Measurements from ENCODE around the gene ASCC3.
A peak's percentile ranks its signal among the peaks of the same experiment; 100 is the strongest.

ASCC3 gene

GRCh38 chr6:100880853-100881706 is at the start of gene ASCC3:
TSS of gene ASCC3 (minus strand) at chr6:100881329. CDS start at chr6:100867997, 13,332 bp downstream.
- Mint-ChIP-seq H3K36me3 (ENCODE audit: low read depth) (peaks cover 11% of the 10 kb centered on the region), H3K27ac (peak within 1 kb of the TSS; percentile 100), H3K4me1 (ENCODE audit: low read depth) (peaks cover 40% of the 10 kb centered on the region), H3K9me3 (no peaks in the 10 kb centered on the region), H3K4me3 (peak within 1 kb of the TSS; percentile 100), H3K27me3 (ENCODE audit: low read depth) (peaks cover 3% of the 10 kb centered on the region)
- DNase-seq (ENCODE audit: low spot score), result peak; percentile 95

GRCh38 chr6:100925749-100926148 is 44.6 kb upstream of the ASCC3 start:
- Mint-ChIP-seq H3K4me3 (no peak overlapping the region), H3K27ac (no peak overlapping the region), H3K9me3 (no peaks in the 10 kb centered on the region), H3K4me1 (ENCODE audit: low read depth) (no peaks in the 10 kb centered on the region), H3K27me3 (ENCODE audit: low read depth) (peaks cover 2% of the 10 kb centered on the region), H3K36me3 (ENCODE audit: low read depth) (no peaks in the 10 kb centered on the region)
- DNase-seq (ENCODE audit: low spot score), result no peak

GRCh38 chr6:100924534-100925227 is 43.6 kb upstream of the ASCC3 start:
- Mint-ChIP-seq H3K9me3 (no peaks in the 10 kb centered on the region), H3K4me1 (ENCODE audit: low read depth) (no peaks in the 10 kb centered on the region), H3K27ac (no peak overlapping the region), H3K4me3 (no peak overlapping the region), H3K27me3 (ENCODE audit: low read depth) (peaks cover 2% of the 10 kb centered on the region), H3K36me3 (ENCODE audit: low read depth) (no peaks in the 10 kb centered on the region)
- no peak for DNase-seq (ENCODE audit: low spot score)

GRCh38 chr6:100923481-100924165 is 42.5 kb upstream of the ASCC3 start:
- H3K4me3 Mint-ChIP-seq, result no peak overlapping the region
- no peak overlapping the region for H3K27ac Mint-ChIP-seq

GRCh38 chr6:100920028-100920605 is 39.0 kb upstream of the ASCC3 start:
- H3K4me1 Mint-ChIP-seq (ENCODE audit: low read depth), result no peaks in the 10 kb centered on the region
- no peak overlapping the region for H3K4me3 Mint-ChIP-seq
- H3K9me3 Mint-ChIP-seq, result no peaks in the 10 kb centered on the region
- no peak for DNase-seq (ENCODE audit: low spot score)
- H3K27ac Mint-ChIP-seq, result no peak overlapping the region
- peaks cover 5% of the 10 kb centered on the region for H3K27me3 Mint-ChIP-seq (ENCODE audit: low read depth)
- no peaks in the 10 kb centered on the region for H3K36me3 Mint-ChIP-seq (ENCODE audit: low read depth)

More at GRCh38 chr6:100923481-100924165, 42.5 kb upstream of the ASCC3 start:
- Mint-ChIP-seq H3K36me3 (ENCODE audit: low read depth) (no peaks in the 10 kb centered on the region), H3K4me1 (ENCODE audit: low read depth) (no peaks in the 10 kb centered on the region), H3K9me3 (no peaks in the 10 kb centered on the region), H3K27me3 (ENCODE audit: low read depth) (peaks cover 2% of the 10 kb centered on the region)
- DNase-seq (ENCODE audit: low spot score), result no peak

GRCh38 chr6:100918152-100918551 is 37.0 kb upstream of the ASCC3 start:
- no peak overlapping the region for H3K4me3 Mint-ChIP-seq
- H3K36me3 Mint-ChIP-seq (ENCODE audit: low read depth), result no peaks in the 10 kb centered on the region
- H3K4me1 Mint-ChIP-seq (ENCODE audit: low read depth), result no peaks in the 10 kb centered on the region
- H3K9me3 Mint-ChIP-seq, result no peaks in the 10 kb centered on the region
- peaks cover 5% of the 10 kb centered on the region for H3K27me3 Mint-ChIP-seq (ENCODE audit: low read depth)
- no peak for DNase-seq (ENCODE audit: low spot score)
- no peak overlapping the region for H3K27ac Mint-ChIP-seq

GRCh38 chr6:100915876-100916275 is 34.7 kb upstream of the ASCC3 start:
- Mint-ChIP-seq H3K9me3 (no peaks in the 10 kb centered on the region), H3K4me1 (ENCODE audit: low read depth) (no peaks in the 10 kb centered on the region), H3K4me3 (no peak overlapping the region), H3K36me3 (ENCODE audit: low read depth) (no peaks in the 10 kb centered on the region), H3K27ac (no peak overlapping the region), H3K27me3 (ENCODE audit: low read depth) (peaks cover 4% of the 10 kb centered on the region)
- DNase-seq (ENCODE audit: low spot score), result no peak

GRCh38 chr6:100913400-100914276 is 32.5 kb upstream of the ASCC3 start:
- Mint-ChIP-seq H3K27me3 (ENCODE audit: low read depth) (peaks cover 4% of the 10 kb centered on the region), H3K4me1 (ENCODE audit: low read depth) (no peaks in the 10 kb centered on the region), H3K4me3 (peak overlapping the region; percentile 14), H3K27ac (no peak overlapping the region), H3K36me3 (ENCODE audit: low read depth) (no peaks in the 10 kb centered on the region), H3K9me3 (no peaks in the 10 kb centered on the region)
- DNase-seq (ENCODE audit: low spot score), result no peak

GRCh38 chr6:100906325-100906724 is 25.2 kb upstream of the ASCC3 start:
- peaks cover 2% of the 10 kb centered on the region for H3K4me1 Mint-ChIP-seq (ENCODE audit: low read depth)

GRCh38 chr6:100905067-100905466 is 23.9 kb upstream of the ASCC3 start:
- Mint-ChIP-seq H3K9me3 (no peaks in the 10 kb centered on the region), H3K36me3 (ENCODE audit: low read depth) (no peaks in the 10 kb centered on the region), H3K4me3 (no peak overlapping the region), H3K27me3 (ENCODE audit: low read depth) (no peaks in the 10 kb centered on the region), H3K4me1 (ENCODE audit: low read depth) (peaks cover 2% of the 10 kb centered on the region), H3K27ac (no peak overlapping the region)
- no peak for DNase-seq (ENCODE audit: low spot score)

More at GRCh38 chr6:100906325-100906724, 25.2 kb upstream of the ASCC3 start:
- Mint-ChIP-seq H3K9me3 (no peaks in the 10 kb centered on the region), H3K36me3 (ENCODE audit: low read depth) (no peaks in the 10 kb centered on the region), H3K27me3 (ENCODE audit: low read depth) (peaks cover 1% of the 10 kb centered on the region), H3K27ac (no peak overlapping the region), H3K4me3 (no peak overlapping the region)
- no peak for DNase-seq (ENCODE audit: low spot score)

- DNase-seq (ENCODE audit: low spot score), result no peak
- H3K4me3 Mint-ChIP-seq, result no peak overlapping the region
- H3K9me3 Mint-ChIP-seq, result no peaks in the 10 kb centered on the region
- H3K27ac Mint-ChIP-seq, result no peak overlapping the region
- no peaks in the 10 kb centered on the region for H3K27me3 Mint-ChIP-seq (ENCODE audit: low read depth)
- no peaks in the 10 kb centered on the region for H3K36me3 Mint-ChIP-seq (ENCODE audit: low read depth)
- peaks cover 2% of the 10 kb centered on the region for H3K4me1 Mint-ChIP-seq (ENCODE audit: low read depth)
Measured at GRCh38 chr6:100904316-100904715, 23.2 kb upstream of the ASCC3 start.

GRCh38 chr6:100901582-100901981 is 20.5 kb upstream of the ASCC3 start:
- Mint-ChIP-seq H3K9me3 (no peaks in the 10 kb centered on the region), H3K27ac (no peak overlapping the region), H3K4me1 (ENCODE audit: low read depth) (peaks cover 2% of the 10 kb centered on the region), H3K4me3 (no peak overlapping the region), H3K36me3 (ENCODE audit: low read depth) (no peaks in the 10 kb centered on the region), H3K27me3 (ENCODE audit: low read depth) (no peaks in the 10 kb centered on the region)
- DNase-seq (ENCODE audit: low spot score), result no peak

- Mint-ChIP-seq H3K36me3 (ENCODE audit: low read depth) (no peaks in the 10 kb centered on the region), H3K4me3 (no peak overlapping the region), H3K4me1 (ENCODE audit: low read depth) (no peaks in the 10 kb centered on the region), H3K27me3 (ENCODE audit: low read depth) (no peaks in the 10 kb centered on the region), H3K27ac (no peak overlapping the region), H3K9me3 (no peaks in the 10 kb centered on the region)
- no peak for DNase-seq (ENCODE audit: low spot score)
Measured at GRCh38 chr6:100899202-100899601, 18.1 kb upstream of the ASCC3 start.
